ENCODE measurements around the gene RARG. TPM values are rescaled to one million over a fixed set of nuclear protein-coding genes. Genes with fewer than 3 reads are reported as not detected.

The RARG gene
- total and polyA plus RNA-seq, 2 donors (not counting 3 experiments of a cell fraction or from before 2014, with no cell fraction given) = 9.9 to 19.5 TPM

- TF ChIP-seq FOS (IDR thresholded peaks at IDR 0.05; ENCODE audit: borderline replicate concordance, insufficient read depth, low read length) (no peak), POLR2AphosphoS5 (IDR thresholded peaks at IDR 0.05; ENCODE audit: insufficient read depth, low read depth, low read length) (peak; percentile 48), GATA2 (IDR thresholded peaks at IDR 0.05; ENCODE audit: insufficient read depth, insufficient read length, low read depth, low read length) (no peak), POLR2A (IDR thresholded peaks at IDR 0.05; ENCODE audit: low read depth, low read length) (peak; percentile 83), MYC (IDR thresholded peaks at IDR 0.05; ENCODE audit: low read depth, low read length) (no peak), CTCF (IDR thresholded peaks at IDR 0.05; ENCODE audit: extremely low read depth in 1 of 2, insufficient read depth in 1 of 2, low read depth in 1 of 2, low read length in 2 of 2) (peak; percentile 23 to 54)
- TF ChIP-seq, protein P1, sequence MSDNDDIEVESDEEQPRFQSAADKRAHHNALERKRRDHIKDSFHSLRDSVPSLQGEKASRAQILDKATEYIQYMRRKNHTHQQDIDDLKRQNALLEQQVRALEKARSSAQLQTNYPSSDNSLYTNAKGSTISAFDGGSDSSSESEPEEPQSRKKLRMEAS (IDR thresholded peaks at IDR 0.05; ENCODE audit: insufficient read depth, insufficient read length) = peak; percentile 47
- Histone ChIP-seq H3K9me3 (replicated peaks; ENCODE audit: control insufficient read depth, insufficient read depth, low read length) (no peaks in the 10 kb centered on the region), H3K4me2 (ENCODE audit: insufficient read depth, low read length) (peak overlapping the region; percentile 95), H3K4me1 (ENCODE audit: control insufficient read depth, extremely low read depth, insufficient read depth, low read length) (peaks cover 14% of the 10 kb centered on the region), H3K36me3 (ENCODE audit: control insufficient read depth in 2 of 2, extremely low read depth in 1 of 2, insufficient read depth in 2 of 2, low read length in 2 of 2) (peaks cover 2 to 6% of the 10 kb centered on the region in 2 experiments), H4K20me1 (replicated peaks; ENCODE audit: control insufficient read depth, extremely low read depth, insufficient read depth, low read length) (no peaks in the 10 kb centered on the region), H2AFZ (ENCODE audit: low read depth, low read length) (peak overlapping the region; percentile 97), H3K9ac (replicated peaks; ENCODE audit: extremely low read depth, insufficient read depth, low read length) (peak overlapping the region; percentile 77), H3K27ac (ENCODE audit: insufficient read depth, low read depth, low read length) (peak overlapping the region; percentile 40), H3K4me3 (replicated peaks in 1 of 3; ENCODE audit: insufficient read depth in 1 of 3, low read depth in 1 of 3, low read length in 3 of 3) (peak overlapping the region; percentile 78 to 97 (median 84)), H3K9me1 (replicated peaks; ENCODE audit: control insufficient read depth, extremely low read depth, insufficient read depth, low read length) (no peaks in the 10 kb centered on the region), H3K27me3 (ENCODE audit: control insufficient read depth in 2 of 2, insufficient read depth in 2 of 2, low read length in 2 of 2) (no peaks in the 10 kb centered on the region), H3K79me2 (ENCODE audit: control insufficient read depth, insufficient read depth, low read length) (peaks cover 16% of the 10 kb centered on the region)
- peak; percentile 74 for DNase-seq (ENCODE audit: low read depth, low spot score)
- ChIA-PET POLR2A (interaction anchor here (0.5 to 0.6 kb wide), 2 partner anchors 45 to 185 kb away, joined by 7 read pairs; partner anchors contain the start of gene ITGB7), CTCF (interaction anchor here (0.6 to 3.9 kb wide), 11 partner anchors 9 to 202 kb away, joined by 3 to 54 read pairs (median 4); partner anchors contain the start of genes AAAS, ESPL1 and PFDN5)
- FAIRE-seq = peak; percentile 76
- dilution Hi-C loops (cut with MboI; ENCODE audit: extremely low pct_ligation_motif_present, low sequenced_read_pairs) = no loop called here
- intact Hi-C loops (cut with micrococcal nuclease) = loop anchor here (1.0 to 2.0 kb wide), 3 partner anchors 17 to 38 kb away; partner anchors contain the start of gene ESPL1
- BruUV-seq (replicated peaks) = no TSS peak
Measured at GRCh38 chr12:53251477-53252348, 19.7 kb upstream of the RARG start.
